H1 (cell line): Measurements from ENCODE around the gene NUCB1. TPM values are rescaled to one million over a fixed set of nuclear protein-coding genes. Genes with fewer than 3 reads are reported as not detected.

ENCODE experiments used
- CTCF ChIA-PET: fragments of 300-600 bp; sonication (Branson Sonifier 250); formaldehyde crosslinking; loops from one replicate; lab custom pipeline; 2021; ENCODE audit not compliant: partially characterized antibody; lab: Charles Lee
- POLR2A ChIA-PET: fragments of 300-600 bp; sonication (Branson Sonifier 250); formaldehyde crosslinking; loops from one replicate; lab custom pipeline; 2021; ENCODE audit warnings: inconsistent platforms; ENCODE audit not compliant: partially characterized antibody; lab: Charles Lee
- DNase-seq, 2 experiments: peaks; one replicate each; pipeline versions ENCODE4 v3.0.0 to v3.0.0-alpha.2; 2010 to 2022; ENCODE audit warnings: low spot score in 2 of 2, low read depth in 1 of 2, mixed read lengths in 1 of 2
- FAIRE-seq: peaks from 2 replicates; lab custom pipeline; 2011; peaks lifted over from hg19 to GRCh38; lab: Jason Lieb, UNC
- H2AFZ ChIP-seq: 2 replicates; pipeline ENCODE4 v1.8.1; 2012; ENCODE audit warnings: low read length, inconsistent platforms
- H2AK5ac ChIP-seq: 2 replicates; pipeline ENCODE4 v1.6.1; 2013; ENCODE audit warnings: low read depth, low read length
- H2BK120ac ChIP-seq: replicated peaks from 2 replicates; pipeline ENCODE3; 2013; ENCODE audit warnings: low read depth, low read length, inconsistent platforms
- H2BK12ac ChIP-seq: 2 replicates; pipeline ENCODE4 v1.6.1; 2013; ENCODE audit warnings: low read depth, low read length
- H2BK15ac ChIP-seq: 2 replicates; pipeline ENCODE4 v1.6.1; 2013; ENCODE audit warnings: low read length
- H2BK20ac ChIP-seq: 2 replicates; pipeline ENCODE4 v1.6.1; 2013; ENCODE audit warnings: low read length
- H2BK5ac ChIP-seq: 2 replicates; pipeline ENCODE4 v1.6.1; 2013; ENCODE audit warnings: low read depth, low read length
- H3K14ac ChIP-seq: 2 replicates; pipeline ENCODE4 v1.6.1; 2013; ENCODE audit warnings: inconsistent platforms; ENCODE audit not compliant: insufficient read length
- H3K18ac ChIP-seq: 2 replicates; pipeline ENCODE4 v1.6.1; 2013; ENCODE audit warnings: low read length; ENCODE audit errors: extremely low read depth
- H3K23ac ChIP-seq: 2 replicates; pipeline ENCODE4 v1.6.1; 2013; ENCODE audit warnings: inconsistent platforms; ENCODE audit not compliant: insufficient read length
- H3K23me2 ChIP-seq: 2 replicates; pipeline ENCODE4 v1.6.1; 2013; ENCODE audit warnings: low read depth, low read length
- H3K27ac ChIP-seq: 2 replicates; pipeline ENCODE4 v1.6.1; 2011; ENCODE audit warnings: low read depth, low read length, inconsistent platforms
- H3K27me3 ChIP-seq, 4 experiments: replicated peaks in 1 of 4; 1 replicate in 1 of 4; 2 replicates in 3 of 4; pipeline versions ENCODE4 v1.6.1 to v1.8.1; 2011 to 2013; ENCODE audit warnings: low read length in 3 of 4, mild to moderate bottlenecking in 3 of 4, inconsistent platforms in 2 of 4, mixed read lengths in 2 of 4, moderate library complexity in 1 of 4; ENCODE audit not compliant: control insufficient read depth in 3 of 4, insufficient read depth in 3 of 4; ENCODE audit errors: extremely low read depth in 1 of 4
- H3K36me3 ChIP-seq, 4 experiments: 2 replicates each; pipeline versions ENCODE4 v1.6.1 to v1.8.1; 2011 to 2013; ENCODE audit warnings: mild to moderate bottlenecking in 4 of 4, low read length in 3 of 4, moderate library complexity in 2 of 4, control low read depth in 1 of 4, inconsistent platforms in 1 of 4; ENCODE audit not compliant: insufficient read depth in 4 of 4, control insufficient read depth in 2 of 4
- H3K4ac ChIP-seq: replicated peaks from 2 replicates; pipeline ENCODE3; 2013; ENCODE audit warnings: low read length, low read depth, mixed read lengths, inconsistent platforms; ENCODE audit not compliant: insufficient read length
- H3K4me1 ChIP-seq, 4 experiments: replicated peaks in 1 of 4; 1 replicate in 1 of 4; 2 replicates in 3 of 4; pipeline versions ENCODE4 v1.6.1 to v1.8.1; 2011 to 2013; ENCODE audit warnings: low read length in 3 of 4, inconsistent platforms in 2 of 4, mixed read lengths in 1 of 4; ENCODE audit not compliant: insufficient read depth in 4 of 4, control insufficient read depth in 3 of 4
- H3K4me2 ChIP-seq, 2 experiments: 2 replicates each; pipeline versions ENCODE4 v1.6.1 to v1.8.1; 2011 to 2013; ENCODE audit warnings: low read depth in 2 of 2, low read length in 2 of 2, control low read depth in 1 of 2, inconsistent platforms in 1 of 2, mild to moderate bottlenecking in 1 of 2; ENCODE audit not compliant: insufficient read depth in 1 of 2
- H3K4me3 ChIP-seq, 4 experiments: fragments of 200-600, 300-600 bp in 1 of 4; sonication (generic), shearing (Covaris generic), sonication (Bioruptor Twin) in 1 of 4; 2 replicates each; pipeline versions ENCODE4 v1.5.1 to v1.8.1; 2011 to 2016; ENCODE audit warnings: low read length in 4 of 4, low read depth in 3 of 4, control low read depth in 2 of 4, inconsistent platforms in 2 of 4, mild to moderate bottlenecking in 2 of 4, mixed read lengths in 1 of 4, moderate library complexity in 1 of 4; ENCODE audit not compliant: insufficient read depth in 2 of 4; ENCODE audit errors: extremely low read depth in 1 of 4
- H3K56ac ChIP-seq: replicated peaks from 2 replicates; pipeline ENCODE3; 2013; ENCODE audit warnings: low read depth, mild to moderate bottlenecking, mixed read lengths, low read length, inconsistent platforms; ENCODE audit not compliant: insufficient read length
- H3K79me1 ChIP-seq: 2 replicates; pipeline ENCODE4 v1.6.1; 2013; ENCODE audit warnings: low read depth, low read length, control low read depth
- H3K79me2 ChIP-seq, 2 experiments: 2 replicates each; pipeline versions ENCODE4 v1.6.1 to v1.8.1; 2012 to 2013; ENCODE audit warnings: low read length in 2 of 2, mild to moderate bottlenecking in 2 of 2, inconsistent platforms in 1 of 2; ENCODE audit not compliant: insufficient read depth in 2 of 2, control insufficient read depth in 1 of 2
- H3K9ac ChIP-seq, 4 experiments: replicated peaks in 1 of 4; 1 replicate in 1 of 4; 2 replicates in 3 of 4; pipeline versions ENCODE4 v1.6.1 to v1.8.1; 2011 to 2013; ENCODE audit warnings: low read depth in 3 of 4, low read length in 3 of 4, control low read depth in 2 of 4, mild to moderate bottlenecking in 2 of 4, moderate library complexity in 2 of 4, inconsistent platforms in 1 of 4; ENCODE audit errors: extremely low read depth in 1 of 4
- H3K9me3 ChIP-seq, 2 experiments: 2 replicates each; pipeline versions ENCODE4 v1.6.1 to v1.8.1; 2012 to 2013; ENCODE audit warnings: mild to moderate bottlenecking in 2 of 2, moderate library complexity in 2 of 2, control low read depth in 1 of 2, inconsistent platforms in 1 of 2, low read depth in 1 of 2, low read length in 1 of 2, mixed read lengths in 1 of 2; ENCODE audit not compliant: insufficient read depth in 2 of 2
- H4K20me1 ChIP-seq, 2 experiments: replicated peaks in 1 of 2; 2 replicates each; pipeline versions ENCODE3 to v1.8.1; 2011 to 2013; ENCODE audit warnings: inconsistent platforms in 2 of 2, low read length in 2 of 2, mild to moderate bottlenecking in 1 of 2; ENCODE audit not compliant: insufficient read depth in 2 of 2, control insufficient read depth in 1 of 2
- H4K5ac ChIP-seq: 2 replicates; pipeline ENCODE4 v1.6.1; 2013; ENCODE audit warnings: low read length, low read depth, mixed read lengths, inconsistent platforms; ENCODE audit not compliant: insufficient read length
- H4K8ac ChIP-seq: 2 replicates; pipeline ENCODE4 v1.8.0; 2013; ENCODE audit warnings: mild to moderate bottlenecking, moderate library complexity, low read length, inconsistent platforms; ENCODE audit not compliant: insufficient read depth; ENCODE audit errors: extremely low read depth
- H4K91ac ChIP-seq: replicated peaks from 2 replicates; pipeline ENCODE3; 2013; ENCODE audit warnings: low read length, mixed read lengths, inconsistent platforms; ENCODE audit not compliant: insufficient read length
- BRCA1 ChIP-seq: IDR thresholded peaks from 2 replicates; pipeline ENCODE4 v1.6.1; 2012; ENCODE audit warnings: low read depth, low read length, improper control_type of control experiment
- CREB1 ChIP-seq: IDR thresholded peaks from 2 replicates; pipeline ENCODE4 v1.6.1; 2012; ENCODE audit warnings: inconsistent platforms
- EGR1 ChIP-seq: IDR thresholded peaks from 2 replicates; pipeline ENCODE4 v1.6.1; 2011; ENCODE audit warnings: low read depth, low read length, borderline replicate concordance
- GABPA ChIP-seq: IDR thresholded peaks from 2 replicates; pipeline ENCODE4 v1.6.1; 2011; ENCODE audit warnings: mild to moderate bottlenecking, low read length, moderate library complexity, borderline replicate concordance; ENCODE audit not compliant: insufficient read depth
- HDAC2 ChIP-seq, 2 experiments: fragments of 300-600 bp in 1 of 2; sonication (generic) in 1 of 2; IDR thresholded peaks; 2 replicates each; pipeline ENCODE4 v1.6.1; 2011 to 2012; ENCODE audit warnings: low read depth in 2 of 2, low read length in 2 of 2, mild to moderate bottlenecking in 2 of 2, moderate library complexity in 2 of 2, borderline replicate concordance in 1 of 2, inconsistent platforms in 1 of 2
- KDM5A ChIP-seq: fragments of 200-600 bp; IDR thresholded peaks from 2 replicates; pipeline ENCODE4 v1.7.1; 2012; ENCODE audit warnings: mild to moderate bottlenecking, low read length, inconsistent platforms, mixed read lengths
- RXRA ChIP-seq: IDR thresholded peaks from 2 replicates; pipeline ENCODE4 v1.6.1; 2011; ENCODE audit warnings: low read depth, mild to moderate bottlenecking, low read length, moderate library complexity; ENCODE audit not compliant: insufficient read depth
- SP4 ChIP-seq: IDR thresholded peaks from 2 replicates; pipeline ENCODE4 v1.6.1; 2012; ENCODE audit warnings: low read length, inconsistent platforms
- SUZ12 ChIP-seq: fragments of 200-600 bp; sonication (generic); IDR thresholded peaks from 2 replicates; pipeline ENCODE4 v1.6.1; 2012; ENCODE audit warnings: mild to moderate bottlenecking, inconsistent platforms, low read length, moderate library complexity, mixed read lengths
- TBP ChIP-seq: IDR thresholded peaks from 2 replicates; pipeline ENCODE4 v1.6.1; 2011; ENCODE audit warnings: low read depth, low read length, improper control_type of control experiment
- TCF12 ChIP-seq: IDR thresholded peaks from 2 replicates; pipeline ENCODE4 v1.6.1; 2011; ENCODE audit warnings: low read depth, mild to moderate bottlenecking, low read length
- WGBS, 2 experiments: shearing (Covaris generic) in 1 of 2; methylation state at CpG; one replicate each; pipeline versions ENCODE4 v1.1.6 to v1.1.7; 2013 to 2015; ENCODE audit warnings: low lambda C conversion rate in 2 of 2, mixed read lengths in 2 of 2, inconsistent platforms in 1 of 2, low coverage in 1 of 2, missing lambda C conversion rate in 1 of 2; ENCODE audit not compliant: insufficient replicate concordance in 2 of 2, insufficient coverage in 1 of 2, insufficient read length in 1 of 2; ENCODE audit errors: extremely low coverage in 1 of 2, missing lambda C conversion rate in 1 of 2; 5-methylcytosine and 5-hydroxymethylcytosine counted together
- polyA plus RNA-seq, 7 experiments: library from polyadenylated mRNA; depleted of rRNA in 3 of 7; stranded (reverse) in 5 of 7; unstranded in 2 of 7; fragments of >200 nt in 5 of 7; fragments of 200-250 nt in 2 of 7; gene quantifications; 1 replicate in 5 of 7; 2 replicates in 1 of 7; 4 replicates in 1 of 7; pipeline versions ENCODE4 v1.2.1 to v1.2.3, GENCODE V29; 2011 to 2013; ENCODE audit warnings: missing spikeins in 2 of 7, mixed read lengths in 2 of 7
- total RNA-seq: library from RNA; stranded (reverse); fragmentation: NEBNext Ultra II Directional; extraction: Animal tissue kit (Norgen Biotek cat#: 25700); gene quantifications from 2 replicates; pipeline ENCODE4 v1.2.1, GENCODE V29; 2021
- TF ChIP-seq, protein P1 (sequence below), 3 experiments: IDR thresholded peaks; 1 replicate in 2 of 3; 2 replicates in 1 of 3; pipeline versions ENCODE4 v1.5.1 to v1.6.1; 2011; ENCODE audit warnings: low read length in 3 of 3, mild to moderate bottlenecking in 3 of 3, inconsistent platforms in 2 of 3, low read depth in 1 of 3, moderate library complexity in 1 of 3; ENCODE audit not compliant: insufficient read depth in 1 of 3; ENCODE audit errors: control extremely low read depth in 1 of 3

NUCB1 gene
- total and polyA plus RNA-seq, 2 of the 8 experiments (the other 6 are each of a cell fraction or from before 2014, with no cell fraction given) = 111 to 121 TPM

DNA sequence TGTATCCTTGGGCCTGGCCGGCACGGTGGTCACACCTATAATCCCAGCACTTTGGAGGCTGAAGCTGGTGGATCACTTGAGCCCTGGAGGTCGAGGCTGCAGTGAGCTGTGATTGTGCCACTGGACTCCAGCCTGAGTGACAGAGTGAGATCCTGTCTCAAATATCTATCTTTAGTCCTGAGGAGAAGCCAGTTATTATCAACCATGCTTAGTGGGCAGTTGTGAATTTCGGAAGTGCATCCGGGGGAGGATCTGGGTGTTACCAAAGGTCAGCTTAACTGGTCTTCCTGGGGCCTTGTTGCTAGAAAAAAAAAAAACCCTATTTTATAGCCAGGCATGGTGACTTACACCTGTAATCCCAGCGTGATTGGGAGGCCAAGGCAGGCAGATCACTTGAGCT is 43.0 kb downstream of the NUCB1 start:
- Histone ChIP-seq H3K9ac (no peak overlapping the region), H4K5ac (no peak overlapping the region), H2AFZ (no peak overlapping the region), H3K79me1 (no peaks in the 10 kb centered on the region), H3K4ac (no peak overlapping the region), H2BK20ac (no peak overlapping the region), H3K27me3 (no peaks in the 10 kb centered on the region), H3K4me3 (no peak overlapping the region), H4K91ac (no peak overlapping the region), H4K20me1 (peaks cover 0 to 2% of the 10 kb centered on the region in 2 experiments), H3K56ac (no peak overlapping the region), H2AK5ac (no peak overlapping the region), H4K8ac (no peak overlapping the region), H3K4me1 (0 out of 7 replicates have a peak, but pooled peaks cover 0 to 2% (median 0%) of the 10 kb centered on the region in 4 experiments), H3K27ac (no peak overlapping the region), H2BK12ac (no peak overlapping the region), H3K18ac (no peak overlapping the region), H2BK15ac (no peak overlapping the region), H3K4me2 (no peak overlapping the region), H3K14ac (no peak overlapping the region), H3K23ac (no peak overlapping the region), H3K23me2 (no peaks in the 10 kb centered on the region), H2BK5ac (no peak overlapping the region), H3K36me3 (no peaks in the 10 kb centered on the region), H3K9me3 (no peaks in the 10 kb centered on the region), H3K79me2 (no peaks in the 10 kb centered on the region), H2BK120ac (no peak overlapping the region)
- ChIA-PET POLR2A (interaction anchor here (1.1 to 2.5 kb wide), 2 partner anchors 9 to 10 kb away, joined by 4 to 9 read pairs; partner anchors contain the start of gene DHDH), CTCF (interaction anchor here (0.5 to 2.4 kb wide), 6 partner anchors 19 to 141 kb away, joined by 3 to 9 read pairs (median 4); no protein-coding TSS in a partner anchor)
- 91% methylated on average over 6 of the region's 6 CpGs; no CpG with 5 or more reads in 1 of the 2 experiments for WGBS, 2 experiments
- DNase-seq = no peak
- no peak for FAIRE-seq
- TF ChIP-seq TCF12 = no peak
- no peak for TF ChIP-seq TBP
- TF ChIP-seq HDAC2 (IDR thresholded peaks at IDR 0.05; ENCODE audit: borderline replicate concordance in 1 of 2, low read depth in 2 of 2, low read length in 2 of 2) = no peak
- no peak for TF ChIP-seq SUZ12
- TF ChIP-seq RXRA = no peak
- TF ChIP-seq EGR1 = no peak
- TF ChIP-seq, protein P1, sequence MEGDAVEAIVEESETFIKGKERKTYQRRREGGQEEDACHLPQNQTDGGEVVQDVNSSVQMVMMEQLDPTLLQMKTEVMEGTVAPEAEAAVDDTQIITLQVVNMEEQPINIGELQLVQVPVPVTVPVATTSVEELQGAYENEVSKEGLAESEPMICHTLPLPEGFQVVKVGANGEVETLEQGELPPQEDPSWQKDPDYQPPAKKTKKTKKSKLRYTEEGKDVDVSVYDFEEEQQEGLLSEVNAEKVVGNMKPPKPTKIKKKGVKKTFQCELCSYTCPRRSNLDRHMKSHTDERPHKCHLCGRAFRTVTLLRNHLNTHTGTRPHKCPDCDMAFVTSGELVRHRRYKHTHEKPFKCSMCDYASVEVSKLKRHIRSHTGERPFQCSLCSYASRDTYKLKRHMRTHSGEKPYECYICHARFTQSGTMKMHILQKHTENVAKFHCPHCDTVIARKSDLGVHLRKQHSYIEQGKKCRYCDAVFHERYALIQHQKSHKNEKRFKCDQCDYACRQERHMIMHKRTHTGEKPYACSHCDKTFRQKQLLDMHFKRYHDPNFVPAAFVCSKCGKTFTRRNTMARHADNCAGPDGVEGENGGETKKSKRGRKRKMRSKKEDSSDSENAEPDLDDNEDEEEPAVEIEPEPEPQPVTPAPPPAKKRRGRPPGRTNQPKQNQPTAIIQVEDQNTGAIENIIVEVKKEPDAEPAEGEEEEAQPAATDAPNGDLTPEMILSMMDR (IDR thresholded peaks at IDR 0.05; ENCODE audit: control extremely low read depth in 1 of 3, insufficient read depth in 1 of 3, low read depth in 1 of 3, low read length in 3 of 3) = no peak
- no peak for TF ChIP-seq GABPA
- TF ChIP-seq KDM5A = no peak
- TF ChIP-seq SP4 = no peak
- no peak for TF ChIP-seq BRCA1
- TF ChIP-seq CREB1 = no peak
